NCI-H524 treated with DMSO at 0.1 percent for 48 hours (cell line): Measurements from ENCODE around the gene MBOAT2.
"Not testable (repeated sequence)": the region's sequence is repeated elsewhere in the genome, so short reads cannot be mapped to it uniquely, and the experiment has no call there.

Source experiments
- DNase-seq: peaks from one replicate; lab custom pipeline; 2025; lab: John Stamatoyannopoulos, UW

Gene MBOAT2

DNA sequence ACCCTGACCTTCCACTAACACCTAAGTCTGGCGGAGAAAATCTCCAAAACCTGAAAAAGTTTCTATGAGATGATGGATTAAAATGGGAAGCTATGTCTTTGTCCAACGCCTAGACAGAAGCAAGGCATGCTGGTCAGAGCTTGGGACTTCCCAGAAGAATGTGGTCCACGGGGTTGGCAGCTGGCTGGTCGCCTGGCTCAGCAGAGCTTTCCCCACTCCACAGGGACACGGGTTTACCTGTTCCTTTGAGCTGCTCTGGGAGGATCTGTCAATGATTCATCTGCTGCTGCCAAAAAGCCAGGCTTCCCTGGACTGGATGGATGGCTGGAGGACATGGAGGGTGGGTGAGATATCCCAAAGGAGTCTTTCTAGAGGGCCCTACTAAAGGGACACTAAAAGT lies 10.8 kb downstream of the MBOAT2 start:
- DNase-seq, result no peak

DNA sequence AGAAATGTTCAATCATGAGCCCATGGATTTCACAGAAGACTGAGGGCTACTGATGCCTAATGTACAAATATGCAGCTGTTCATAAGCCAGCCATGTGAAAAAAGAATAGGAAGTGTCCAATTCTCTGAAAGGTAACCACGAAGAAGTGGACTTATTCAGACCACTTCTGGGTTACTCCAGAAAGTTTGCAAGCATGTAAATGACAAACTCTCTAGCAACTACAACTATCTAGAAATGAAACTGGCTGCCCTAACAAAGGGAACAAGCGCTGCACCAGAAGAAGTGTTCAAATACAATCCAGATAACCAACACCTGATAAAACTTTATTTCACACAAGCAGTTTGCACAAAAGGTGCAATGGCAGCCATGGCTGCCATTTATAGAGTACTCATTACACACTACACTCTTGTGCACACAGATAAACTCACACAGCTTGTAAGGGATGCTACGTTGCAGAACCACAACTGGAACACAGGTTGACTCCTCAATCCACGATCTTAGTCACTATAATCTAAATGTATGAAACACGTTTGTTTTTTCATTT lies 13.9 kb downstream of the MBOAT2 start:
- no peak for DNase-seq

DNA sequence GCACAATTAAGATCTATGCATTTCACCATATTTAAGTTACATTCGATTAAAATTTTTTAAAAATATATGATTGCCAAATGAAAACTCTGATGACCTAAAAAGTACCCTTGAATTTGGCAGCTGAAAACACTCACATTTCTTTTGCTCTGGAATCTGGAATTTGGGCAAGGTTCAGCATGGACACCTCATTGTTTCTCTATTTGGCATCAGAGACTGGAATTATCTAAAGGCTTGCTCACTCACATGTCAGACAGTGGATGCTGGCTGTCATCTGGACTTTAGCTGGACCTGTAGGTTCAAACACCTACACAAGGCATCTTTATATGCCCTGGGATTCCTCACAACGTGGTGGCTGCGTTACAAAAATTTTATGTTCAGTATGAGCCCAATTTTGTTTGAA lies 16.1 kb downstream of the MBOAT2 start:
- no peak for DNase-seq

DNA sequence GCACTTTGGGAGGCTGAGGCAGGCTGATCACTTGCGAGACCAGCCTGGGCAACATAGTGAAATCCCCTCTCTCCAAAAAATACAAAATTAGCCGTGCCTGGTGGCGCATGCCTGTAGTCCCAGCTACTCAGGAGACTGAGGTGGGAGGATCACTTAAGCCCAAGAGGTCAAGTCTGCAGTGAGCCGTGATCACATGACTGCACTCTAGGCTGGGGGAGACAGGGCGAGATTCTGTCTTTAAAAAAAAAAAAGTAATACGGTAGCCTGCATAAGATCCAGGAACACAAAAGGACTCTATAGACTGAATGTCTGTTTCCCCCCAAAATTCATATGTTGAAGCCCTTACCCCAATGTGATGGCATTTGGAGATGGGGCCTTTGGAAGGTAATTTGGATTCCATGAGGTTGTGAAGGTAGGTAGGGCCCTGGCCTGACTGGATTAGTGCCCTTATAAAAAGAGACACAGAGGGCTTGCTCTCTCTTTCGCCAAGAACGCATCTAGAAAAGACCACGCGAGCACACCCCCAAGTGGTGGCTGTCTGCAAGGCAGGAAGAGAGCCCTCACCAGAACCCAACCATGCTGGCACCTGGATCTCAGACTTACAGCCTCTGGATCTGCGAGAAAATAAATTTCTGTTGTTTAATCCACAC lies 17.0 kb downstream of the MBOAT2 start:
- no peak for DNase-seq

DNA sequence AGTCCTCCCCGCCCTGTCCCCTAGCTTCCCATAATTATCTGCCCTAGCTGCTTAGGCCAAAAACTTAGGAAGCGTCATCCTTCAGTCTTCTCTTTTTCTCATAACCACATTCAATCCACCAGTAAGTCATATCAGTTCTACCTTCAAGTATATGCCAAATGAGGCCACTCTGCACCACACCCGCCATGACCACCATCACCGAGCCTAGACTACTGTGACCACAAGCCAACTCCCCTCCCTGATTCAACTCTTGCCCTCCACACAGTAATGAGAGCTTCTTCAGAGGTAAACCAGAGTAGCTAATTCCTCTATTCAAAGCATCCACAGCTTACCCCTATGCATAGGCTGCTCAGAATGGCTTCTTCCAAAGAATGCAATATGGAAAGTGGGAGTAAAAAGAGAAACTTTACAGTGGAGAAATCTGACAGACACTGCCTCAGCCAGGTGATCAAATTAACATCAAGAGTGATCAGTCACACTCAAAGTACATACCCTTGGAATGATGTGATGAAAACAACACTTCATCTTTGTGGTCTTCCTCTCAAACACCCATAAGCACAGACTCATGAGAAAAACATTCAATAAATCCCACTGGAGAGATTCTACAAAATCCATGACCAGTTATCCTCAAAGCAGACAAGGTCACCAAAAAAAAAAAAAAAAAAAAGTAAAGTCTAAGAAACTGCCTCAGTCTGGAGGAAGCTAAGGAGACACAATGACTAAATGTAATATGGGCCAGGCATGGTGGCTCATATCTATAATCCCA lies 17.7 kb downstream of the MBOAT2 start:
- no peak for DNase-seq

DNA sequence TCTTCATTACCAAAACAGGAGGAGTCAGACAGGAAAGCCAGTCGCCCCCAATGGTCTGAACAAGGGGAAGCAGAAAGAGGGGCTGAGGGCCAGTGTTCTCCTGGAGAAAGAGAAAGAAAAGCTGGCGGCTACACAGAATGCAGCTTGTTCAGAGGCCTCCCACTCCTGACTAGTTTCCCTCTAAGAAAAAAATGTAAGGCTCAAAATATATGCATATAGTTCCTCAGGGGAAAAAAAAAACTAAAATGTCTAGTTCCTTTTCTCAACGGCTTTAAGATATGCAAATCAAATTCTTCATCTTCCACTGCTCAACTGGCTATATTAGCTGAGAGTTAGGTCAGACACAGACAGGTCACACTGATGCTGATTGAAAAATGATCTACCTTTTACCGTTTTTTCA lies 18.6 kb downstream of the MBOAT2 start:
- DNase-seq, result no peak

DNA sequence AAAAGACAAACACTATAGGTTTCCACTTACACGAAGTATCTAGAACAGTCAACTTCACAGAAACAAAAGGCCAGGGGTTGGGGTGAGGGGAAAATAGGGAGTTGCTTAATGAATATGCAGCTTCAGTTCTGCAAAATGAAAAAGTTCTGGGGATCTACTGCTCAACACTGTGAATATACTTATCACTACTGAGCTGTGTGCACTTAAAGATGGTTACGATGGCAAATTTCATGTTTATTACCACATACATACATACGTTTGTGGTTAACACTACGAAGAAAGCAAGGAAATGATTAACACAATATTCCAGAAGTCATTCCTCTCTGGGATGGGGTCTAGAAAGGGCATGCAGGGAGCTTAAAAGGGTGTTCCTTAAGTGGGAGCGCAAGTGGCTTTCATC lies 19.3 kb downstream of the MBOAT2 start:
- no peak for DNase-seq

DNA sequence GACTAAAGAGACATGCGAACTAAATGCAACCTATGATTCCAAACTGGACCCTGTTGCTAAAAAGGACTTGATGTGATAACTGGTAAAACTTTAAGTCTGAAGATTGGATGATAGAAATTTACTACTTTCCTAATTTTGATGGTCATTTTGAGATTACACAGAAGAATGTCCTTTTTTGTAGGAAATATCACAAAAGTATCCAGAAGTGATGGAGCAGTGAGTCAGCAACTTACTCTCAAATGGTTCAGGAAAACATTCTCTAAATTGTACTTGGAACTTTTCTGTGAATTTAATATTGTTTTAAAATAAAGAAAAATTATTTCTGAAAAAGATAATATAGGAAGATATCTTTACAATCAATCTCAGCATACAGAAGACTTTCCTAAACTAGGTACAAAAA lies 19.9 kb downstream of the MBOAT2 start:
- DNase-seq, result no peak

DNA sequence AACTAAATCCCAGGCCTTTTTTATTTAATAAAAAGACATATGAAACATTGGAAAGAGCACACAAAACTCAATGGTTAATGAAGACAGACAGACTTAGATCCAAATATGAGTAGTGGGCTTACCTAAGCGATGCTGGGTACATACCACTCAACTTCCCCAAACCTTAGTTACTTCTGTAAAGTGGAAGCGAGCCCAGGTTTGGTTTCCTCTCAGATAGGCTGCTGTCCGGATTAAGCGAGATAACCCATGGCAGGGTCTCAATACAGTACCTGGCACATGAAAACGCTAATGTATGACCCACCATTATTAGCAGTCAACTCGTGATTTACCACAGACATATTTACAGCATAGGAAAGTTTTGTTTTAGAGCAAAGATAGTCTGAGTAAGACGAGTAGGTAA lies 21.6 kb downstream of the MBOAT2 start:
- no peak for DNase-seq

DNA sequence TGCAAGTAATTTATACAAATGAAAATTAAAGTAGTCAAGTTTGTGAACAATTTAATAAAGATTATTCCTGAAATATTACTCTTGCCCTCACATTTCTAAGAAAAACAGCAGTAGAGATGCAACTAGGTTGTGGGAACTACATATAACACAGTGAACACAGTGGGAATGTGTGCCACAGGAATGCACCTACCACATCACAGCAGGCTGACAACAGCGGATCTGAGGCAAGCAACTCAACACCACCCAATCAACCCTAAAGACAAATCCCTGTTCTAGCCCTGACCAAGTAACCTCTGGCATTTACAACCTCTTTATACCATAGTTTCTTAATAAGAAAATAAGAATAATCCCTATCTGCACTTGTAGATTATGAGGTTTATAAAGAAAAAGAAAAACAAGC lies 23.4 kb downstream of the MBOAT2 start:
- DNase-seq, result no peak

DNA sequence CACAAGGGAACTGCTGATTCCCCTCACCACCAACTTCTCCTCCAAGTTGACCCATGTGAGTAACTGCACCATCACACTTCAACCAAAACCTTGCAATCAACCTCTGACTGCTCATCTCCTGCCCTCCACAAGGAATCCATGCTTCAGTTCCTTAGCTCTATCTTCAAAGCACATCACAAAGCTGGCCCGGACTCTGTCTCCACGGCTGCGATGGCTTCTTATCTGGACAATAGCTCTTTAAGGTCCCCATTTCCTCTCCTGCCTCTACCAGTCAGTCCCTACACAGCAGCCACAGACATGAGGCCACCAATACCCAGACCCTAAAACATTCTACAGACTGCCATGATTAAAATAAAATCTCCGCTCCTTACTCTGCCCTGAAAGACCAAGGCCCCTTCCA lies 25.7 kb downstream of the MBOAT2 start:
- no peak for DNase-seq

DNA sequence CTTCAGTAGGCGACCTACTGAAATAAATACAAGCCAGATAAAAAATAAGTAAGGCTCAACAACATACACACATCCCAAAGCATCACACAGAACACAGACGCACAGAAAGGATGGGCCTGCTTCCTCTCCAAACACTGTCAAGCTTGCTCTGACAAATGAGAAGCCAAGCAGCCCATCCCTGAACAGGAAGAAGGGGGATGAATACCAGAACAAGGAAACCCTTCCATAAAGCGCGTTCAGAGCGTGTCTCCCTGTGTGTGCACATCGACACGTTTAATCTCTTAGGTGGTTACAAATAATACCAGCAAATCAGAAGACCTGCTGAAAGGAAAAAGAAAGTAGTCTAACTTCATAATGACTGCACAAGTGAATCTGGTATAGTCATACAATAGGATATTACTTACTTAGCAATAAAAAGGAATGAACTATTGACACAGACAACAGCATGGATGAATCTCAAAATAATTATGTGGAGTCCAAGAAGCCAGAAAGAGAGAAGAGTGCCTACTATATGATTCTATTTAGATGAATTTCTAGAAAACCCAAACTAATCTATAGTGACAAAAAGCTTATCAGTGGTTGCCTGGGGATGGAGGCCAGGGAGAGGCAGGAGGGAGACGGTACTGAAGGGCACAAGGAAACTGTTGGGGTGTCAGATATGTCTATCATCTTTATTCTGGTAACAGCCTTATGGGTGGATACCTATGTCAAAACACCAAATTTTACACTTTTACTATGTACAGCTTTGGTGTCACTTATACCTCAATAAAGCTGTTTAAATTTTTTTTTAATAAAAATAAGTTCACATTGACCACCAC lies 26.8 kb downstream of the MBOAT2 start:
- DNase-seq, result no peak

DNA sequence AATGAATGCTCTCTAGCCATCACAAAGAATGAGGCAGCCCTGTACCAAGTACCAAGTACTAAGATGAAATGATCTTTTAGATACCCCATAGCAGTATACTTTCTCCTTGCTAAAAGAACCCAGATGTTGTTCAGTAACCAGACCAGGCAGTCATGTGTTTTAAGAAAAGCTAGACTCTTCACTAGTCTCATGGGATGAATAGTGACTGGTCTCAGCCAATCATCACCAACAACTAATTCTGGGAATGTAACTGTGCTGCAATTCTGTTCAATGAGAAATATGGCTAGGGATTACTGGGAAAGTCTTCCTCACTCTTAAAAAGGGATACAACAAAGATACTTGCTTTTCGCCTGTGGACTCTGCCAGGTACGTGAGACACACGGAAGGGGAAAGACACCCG lies 29.5 kb downstream of the MBOAT2 start:
- no peak for DNase-seq

DNA sequence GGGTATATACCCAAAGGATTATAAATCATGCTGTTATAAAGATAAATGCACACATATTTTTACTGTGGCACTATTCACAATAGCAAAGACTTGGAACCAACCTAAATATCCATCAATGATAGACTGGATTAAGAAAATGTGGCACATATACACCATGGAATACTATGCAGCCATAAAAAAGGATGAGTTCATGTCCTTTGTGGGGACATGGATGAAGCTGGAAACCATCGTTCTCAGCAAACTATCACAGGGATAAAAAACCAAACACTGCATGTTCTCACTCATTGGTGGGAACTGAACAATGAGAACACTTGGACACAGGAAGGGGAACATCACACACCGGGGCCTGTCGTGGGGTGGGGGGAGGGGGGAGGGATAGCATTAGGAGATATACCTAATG lies 30.5 kb downstream of the MBOAT2 start:
- not testable (repeated sequence) for DNase-seq

DNA sequence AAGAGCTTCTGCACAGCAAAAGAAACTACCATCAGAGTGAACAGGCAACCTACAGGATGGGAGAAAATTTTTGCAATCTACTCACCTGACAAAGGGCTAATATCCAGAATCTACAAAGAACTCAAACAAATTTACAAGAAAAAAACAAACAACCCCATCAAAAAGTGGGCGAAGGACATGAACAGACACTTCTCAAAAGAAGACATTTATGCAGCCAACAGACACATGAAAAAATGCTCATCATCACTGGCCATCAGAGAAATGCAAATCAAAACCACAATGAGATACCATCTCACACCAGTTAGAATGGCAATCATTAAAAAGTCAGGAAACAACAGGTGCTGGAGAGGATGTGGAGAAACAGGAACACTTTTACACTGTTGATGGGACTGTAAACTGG lies 30.9 kb downstream of the MBOAT2 start:
- not testable (repeated sequence) for DNase-seq

DNA sequence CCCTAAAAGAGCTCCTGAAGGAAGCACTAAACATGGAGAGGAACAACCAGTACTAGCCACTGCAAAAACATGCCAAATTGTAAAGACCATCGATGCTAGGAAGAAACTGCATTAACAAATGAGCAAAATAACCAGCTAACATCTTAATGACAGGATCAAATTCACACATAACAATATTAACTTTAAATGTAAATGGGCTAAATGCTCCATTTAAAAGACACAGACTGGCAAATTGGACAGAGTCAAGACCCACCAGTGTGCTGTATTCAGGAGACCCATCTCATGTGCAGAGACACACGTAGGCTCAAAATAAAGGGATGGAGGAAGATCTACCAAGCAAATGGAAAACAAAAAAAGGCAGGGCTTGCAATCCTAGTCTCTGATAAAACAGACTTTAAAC lies 34.1 kb downstream of the MBOAT2 start:
- not testable (repeated sequence) for DNase-seq

DNA sequence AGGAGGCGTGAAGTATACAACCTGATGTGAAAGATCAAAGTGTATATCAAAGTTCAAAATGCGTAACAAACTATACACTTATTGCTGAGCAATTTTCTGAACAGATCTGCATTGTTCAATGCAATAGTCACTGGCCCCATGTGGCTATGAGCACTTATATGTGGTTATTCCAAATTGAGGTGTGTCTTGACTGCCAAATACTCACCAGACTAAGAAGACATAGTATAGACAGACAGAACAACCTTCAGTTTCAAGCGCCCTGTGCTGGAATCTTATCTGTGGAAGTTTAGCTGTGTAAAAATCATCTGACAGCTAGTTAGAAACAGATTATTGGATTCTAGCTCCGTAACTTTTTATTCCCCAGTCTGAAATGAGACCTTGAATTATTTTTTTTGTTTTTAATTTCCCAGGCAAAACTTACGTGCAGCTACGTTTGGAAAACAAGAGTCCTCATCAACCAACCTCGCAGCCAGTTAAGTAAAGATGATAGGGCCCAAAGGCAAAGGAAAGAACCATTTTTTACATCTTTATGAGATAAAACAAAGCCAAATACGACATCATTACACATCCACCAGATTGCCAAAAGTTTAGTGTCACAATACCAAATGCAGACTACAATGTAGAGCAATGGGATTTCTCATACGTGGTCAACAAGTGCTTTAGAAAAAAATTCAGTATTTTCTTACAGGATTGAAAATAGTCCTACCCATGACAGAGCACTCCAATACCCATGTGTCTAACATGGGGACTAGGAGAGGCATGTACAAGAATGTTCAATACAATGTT lies 37.2 kb downstream of the MBOAT2 start:
- DNase-seq, result no peak

DNA sequence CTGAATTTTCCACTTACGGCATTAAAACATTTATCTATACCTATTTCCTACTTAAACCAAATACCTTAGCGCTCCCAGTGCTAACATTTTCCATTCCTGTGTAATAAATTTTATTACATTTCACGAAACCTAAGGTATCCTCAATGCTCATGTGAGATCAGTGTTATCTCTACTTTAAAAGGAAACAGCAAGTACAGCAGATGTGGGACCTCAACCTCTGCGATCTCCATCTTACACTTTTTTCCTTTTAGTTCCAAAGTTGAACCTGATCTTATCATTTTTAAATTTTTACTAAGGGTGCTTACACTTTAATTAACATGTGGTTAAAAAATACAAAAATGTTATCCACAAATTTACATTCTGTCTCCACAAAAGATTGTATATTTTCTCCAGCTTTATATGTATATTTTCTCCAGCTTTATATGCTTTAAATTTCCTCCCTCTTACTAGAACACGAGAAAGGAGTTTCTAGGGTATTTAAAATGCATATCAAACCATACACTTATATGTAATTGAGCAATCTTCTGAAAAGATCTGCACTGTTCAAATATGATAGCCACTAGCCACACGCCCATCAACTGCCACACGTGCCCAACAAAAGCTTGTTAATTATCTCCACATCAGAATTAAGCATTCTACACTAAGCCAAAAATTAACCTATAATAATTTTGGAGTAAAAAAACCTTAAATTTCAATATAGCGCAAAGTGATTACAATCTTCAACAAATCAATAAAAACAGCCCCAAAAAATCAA lies 38.1 kb downstream of the MBOAT2 start:
- no peak for DNase-seq

DNA sequence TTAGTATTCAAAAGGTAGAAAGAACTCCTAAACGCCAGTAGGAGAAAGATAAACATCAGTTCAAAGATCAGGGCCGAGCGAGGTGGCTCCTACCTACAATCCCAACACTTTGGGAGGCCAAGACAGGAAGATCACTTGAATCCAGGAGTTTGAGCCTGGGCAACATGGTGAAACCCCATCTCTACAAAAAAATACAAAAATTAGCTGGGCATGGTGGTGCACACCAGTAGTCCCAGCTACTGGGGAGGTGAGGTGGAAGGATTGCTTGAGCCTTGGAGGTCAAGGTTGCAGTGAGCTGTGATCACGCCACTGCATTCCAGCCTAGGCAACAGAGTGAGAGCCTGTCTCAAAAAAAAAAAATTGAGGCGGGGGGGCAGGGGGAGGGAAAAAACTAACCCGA lies 40.6 kb downstream of the MBOAT2 start:
- DNase-seq, result no peak

DNA sequence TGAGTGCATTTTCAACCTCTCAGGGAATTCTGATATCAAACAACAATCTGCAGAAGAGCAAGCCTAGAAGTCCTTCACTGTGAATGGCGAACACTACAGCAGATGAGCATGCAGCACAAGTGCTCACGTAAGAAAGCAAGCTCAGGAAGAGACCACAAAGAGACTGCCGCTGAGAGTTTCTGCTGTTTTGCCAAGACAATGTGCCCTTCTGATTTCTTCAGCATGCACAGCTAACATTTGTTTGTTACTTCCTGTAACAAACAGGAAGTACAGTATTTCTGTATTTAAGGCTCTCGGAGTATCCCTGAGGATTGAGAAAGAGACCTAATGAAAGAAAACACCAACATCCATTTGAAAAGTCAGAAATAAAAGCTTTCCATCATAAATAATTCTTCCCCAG lies 45.9 kb downstream of the MBOAT2 start:
- DNase-seq, result no peak

DNA sequence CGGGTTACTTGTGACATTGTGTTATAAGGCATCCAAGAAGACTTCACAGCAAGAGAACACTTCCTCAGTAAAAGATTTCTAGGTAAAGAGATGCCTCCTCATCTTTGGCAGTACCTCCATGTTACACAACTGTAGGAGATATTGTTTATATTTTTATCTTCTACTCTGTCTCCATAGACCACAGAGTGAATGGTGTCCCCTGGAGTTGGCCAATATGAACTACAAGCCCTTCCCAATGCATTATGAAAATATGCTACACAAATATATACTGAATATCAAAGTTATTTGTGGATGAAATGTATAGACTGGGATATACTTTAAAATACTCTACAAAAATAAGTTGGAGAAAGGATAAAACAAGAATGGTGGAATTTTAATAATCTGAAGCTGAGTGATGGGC lies 46.7 kb downstream of the MBOAT2 start:
- DNase-seq, result no peak
